ENCODE data around the gene PDZRN4.

Gene PDZRN4

GRCh38 chr12:41467591-41468325 lies 279.6 kb downstream of the PDZRN4 start:
- H3K27ac ChIP-seq = no peak overlapping the region
- TF ChIP-seq CTCF (conservative IDR thresholded peaks at IDR 0.05) = no peak

- no peak for TF ChIP-seq CTCF (conservative IDR thresholded peaks at IDR 0.05)
- no peak overlapping the region for H3K27ac ChIP-seq
Measured at GRCh38 chr12:41468341-41468740, 280.2 kb downstream of the PDZRN4 start.

GRCh38 chr12:41468756-41469155 lies 280.6 kb downstream of the PDZRN4 start:
- H3K27ac ChIP-seq = no peak overlapping the region
- TF ChIP-seq CTCF (conservative IDR thresholded peaks at IDR 0.05) = no peak

GRCh38 chr12:41473441-41473840 lies 285.3 kb downstream of the PDZRN4 start:
- no peak for TF ChIP-seq CTCF (conservative IDR thresholded peaks at IDR 0.05)
- no peak overlapping the region for H3K27ac ChIP-seq

GRCh38 chr12:41474001-41474400 lies 285.9 kb downstream of the PDZRN4 start:
- TF ChIP-seq CTCF (conservative IDR thresholded peaks at IDR 0.05) = no peak
- H3K27ac ChIP-seq = no peak overlapping the region

GRCh38 chr12:41476499-41477439 lies 288.6 kb downstream of the PDZRN4 start:
- H3K27ac ChIP-seq = no peak overlapping the region
- TF ChIP-seq CTCF (conservative IDR thresholded peaks at IDR 0.05) = no peak

GRCh38 chr12:41479426-41479825 lies 291.3 kb downstream of the PDZRN4 start:
- H3K27ac ChIP-seq = no peak overlapping the region
- TF ChIP-seq CTCF (conservative IDR thresholded peaks at IDR 0.05) = no peak
